ENCODE results near the gene UBE2I.
"Not testable (repeated sequence)": the region's sequence is repeated elsewhere in the genome, so short reads cannot be mapped to it uniquely, and the experiment has no call there.

The UBE2I gene

DNA sequence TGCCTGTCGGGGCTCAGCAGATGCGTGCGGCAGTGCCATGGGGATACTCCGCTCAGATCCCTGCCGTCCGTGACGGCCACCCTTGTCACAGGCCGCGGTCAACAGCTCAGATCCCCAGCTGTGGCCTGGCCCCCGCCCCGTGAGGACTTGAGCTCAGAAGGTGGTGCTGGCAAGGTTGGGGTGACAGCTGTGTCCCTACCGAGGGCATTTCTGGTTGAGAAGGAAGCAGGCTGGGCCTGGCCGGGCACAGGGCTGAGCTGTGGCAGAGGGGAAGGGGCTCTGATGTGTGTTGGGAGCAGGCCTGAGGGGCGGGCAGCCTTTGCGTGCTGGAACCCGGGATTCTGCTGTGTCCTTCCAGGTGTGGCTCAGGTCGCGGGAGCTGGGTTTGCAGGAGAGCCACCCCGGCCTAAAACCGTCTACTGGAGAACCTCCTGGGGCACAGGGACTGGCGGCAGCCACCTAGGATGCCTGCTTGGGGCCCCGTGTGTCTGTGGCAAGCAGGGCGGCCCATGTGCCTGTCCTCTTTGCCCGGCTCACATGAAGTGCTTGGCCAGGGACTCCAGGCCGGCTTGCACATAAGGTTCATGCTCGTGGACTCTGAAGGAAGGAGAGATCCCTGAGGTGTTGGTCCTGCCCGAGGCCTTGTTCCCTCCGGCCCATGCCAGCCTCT lies 5.1 kb downstream of the UBE2I start:
- DNase-seq (ENCODE audit: low read depth) = no peak

DNA sequence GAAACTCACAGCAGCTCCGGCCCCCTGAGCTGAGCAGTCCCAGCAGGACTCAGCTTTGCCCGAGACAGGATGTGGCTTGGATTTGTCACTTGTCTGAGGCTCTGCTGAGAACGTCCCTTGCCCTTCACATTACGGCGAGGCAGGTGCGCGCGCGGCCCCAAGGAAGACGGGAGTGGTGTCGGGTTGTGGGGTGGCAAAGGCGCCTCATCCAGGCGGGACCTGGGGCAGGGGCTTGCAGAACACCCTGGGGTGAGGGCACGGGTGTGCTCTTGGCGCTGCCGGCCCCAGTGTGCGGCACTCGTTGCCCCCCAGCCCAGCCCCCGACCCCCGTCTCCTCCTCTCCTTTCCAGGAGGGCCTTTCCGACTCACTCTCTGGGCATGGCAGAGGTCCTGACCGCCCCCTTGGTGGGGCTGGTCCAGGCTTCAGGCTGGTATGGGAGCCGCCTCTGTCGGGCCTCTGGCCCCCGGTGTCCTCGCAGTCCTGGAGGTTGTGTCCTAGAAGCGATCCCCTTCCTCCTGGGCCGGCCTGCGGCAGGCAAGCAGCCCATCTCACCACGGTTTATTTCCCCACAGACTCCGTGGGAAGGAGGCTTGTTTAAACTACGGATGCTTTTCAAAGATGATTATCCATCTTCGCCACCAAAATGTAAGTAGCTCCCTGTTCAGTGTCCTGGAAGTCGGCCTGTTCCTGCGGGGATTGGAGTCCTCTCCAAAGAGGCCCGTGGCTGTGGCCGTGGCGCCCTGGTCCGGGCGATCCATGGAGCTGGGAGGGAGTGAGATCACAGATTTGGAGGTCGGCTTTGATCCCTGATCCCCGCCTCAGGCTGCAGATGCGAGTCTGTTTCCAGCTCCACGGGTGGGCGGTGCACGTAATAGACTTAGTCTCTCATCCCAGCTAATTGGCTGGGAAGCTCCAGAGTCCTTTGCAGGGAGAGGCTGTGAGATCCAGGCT lies 5.9 kb downstream of the UBE2I start:
- no peak for DNase-seq (ENCODE audit: low read depth)

DNA sequence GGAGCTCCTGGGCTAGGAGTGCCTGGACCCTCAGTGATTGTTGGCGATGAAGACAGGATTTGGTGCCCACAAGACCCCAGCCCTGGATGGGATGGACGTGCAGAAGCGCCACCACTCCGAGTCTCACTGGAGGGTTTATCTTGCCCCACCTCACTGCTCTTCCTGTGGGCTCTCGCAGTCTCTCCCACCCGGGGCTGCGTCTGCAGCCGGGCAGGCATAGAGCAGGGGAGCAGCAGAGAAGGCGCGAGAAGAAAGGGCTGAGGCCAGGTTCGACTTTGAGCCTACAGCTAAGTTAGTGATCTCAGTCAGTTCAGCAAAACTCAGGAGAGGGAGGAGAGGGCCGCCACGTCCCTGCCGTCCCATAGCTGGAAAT lies 6.6 kb downstream of the UBE2I start:
- no peak for DNase-seq (ENCODE audit: low read depth)

DNA sequence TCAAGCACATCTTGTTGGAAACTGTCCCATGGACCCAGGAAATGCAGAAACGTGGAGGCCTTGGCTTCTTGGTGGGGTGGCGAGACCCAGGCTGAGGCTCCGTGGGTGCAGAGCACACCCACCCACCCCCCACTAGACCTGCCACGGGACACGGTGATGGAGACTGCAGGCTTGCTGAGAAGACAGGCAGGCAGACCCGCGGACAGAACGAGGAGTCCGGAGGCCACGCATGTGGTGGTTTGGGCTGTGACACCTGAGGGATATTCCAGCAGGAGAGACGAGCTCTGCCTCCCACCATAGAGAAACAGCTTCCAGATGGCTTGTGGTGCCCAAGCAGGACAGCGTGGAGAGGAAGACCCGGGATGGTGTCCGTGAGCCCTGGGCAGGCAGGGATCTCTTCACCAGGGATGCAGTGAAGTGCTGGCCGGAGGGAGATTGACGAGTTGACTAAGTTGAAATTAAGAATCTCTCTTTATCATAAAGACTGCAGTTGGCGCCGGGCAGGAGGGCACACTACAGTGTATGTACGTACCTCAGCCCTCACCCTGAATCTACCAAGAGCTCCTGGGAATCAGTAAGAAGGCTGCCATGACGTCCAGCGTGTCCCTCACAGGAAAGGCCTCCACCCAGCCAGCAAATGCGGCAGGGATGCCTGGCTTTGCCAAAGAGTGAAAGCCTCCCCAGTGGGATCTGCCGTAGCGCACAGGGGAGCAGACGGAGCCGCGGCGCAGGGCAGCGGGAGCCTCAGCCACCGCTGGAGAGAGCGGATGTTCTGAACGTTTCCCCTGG lies 8.2 kb downstream of the UBE2I start:
- DNase-seq (ENCODE audit: low read depth) = no peak

DNA sequence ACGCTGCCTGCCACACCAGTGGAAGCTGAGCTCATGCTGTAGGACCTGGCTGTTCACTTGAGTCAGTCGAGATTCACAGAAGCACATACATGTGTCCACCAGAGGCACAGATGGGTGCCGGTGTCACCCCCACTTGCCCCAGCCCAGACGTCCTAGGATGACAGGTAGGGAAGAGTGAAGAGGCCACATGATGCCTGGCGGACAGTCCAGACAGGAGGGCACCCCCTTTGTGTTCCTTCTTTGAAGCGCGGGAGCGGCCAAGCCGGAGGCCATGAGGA lies 8.8 kb downstream of the UBE2I start:
- DNase-seq (ENCODE audit: low read depth) = no peak

DNA sequence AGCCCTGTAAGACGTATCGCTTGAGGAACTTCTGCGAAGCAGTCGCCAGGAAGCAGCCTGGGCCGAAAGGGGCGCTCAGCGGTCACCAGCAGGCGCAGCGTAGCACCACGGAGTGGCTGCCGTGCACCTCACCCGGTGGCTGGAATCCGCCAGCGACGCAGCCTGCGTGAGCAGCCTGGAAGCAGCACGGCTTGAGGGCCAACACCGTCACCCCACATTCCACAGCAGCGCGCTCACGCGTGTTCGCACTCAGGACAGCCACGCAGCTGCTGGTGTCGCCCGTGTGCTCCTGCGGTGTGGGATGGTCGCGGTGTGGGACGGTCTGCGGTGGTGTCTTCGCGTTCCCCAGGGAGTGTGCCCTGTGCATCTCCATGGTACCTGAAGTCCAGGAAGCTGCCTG lies 9.6 kb downstream of the UBE2I start:
- no peak for DNase-seq (ENCODE audit: low read depth)

DNA sequence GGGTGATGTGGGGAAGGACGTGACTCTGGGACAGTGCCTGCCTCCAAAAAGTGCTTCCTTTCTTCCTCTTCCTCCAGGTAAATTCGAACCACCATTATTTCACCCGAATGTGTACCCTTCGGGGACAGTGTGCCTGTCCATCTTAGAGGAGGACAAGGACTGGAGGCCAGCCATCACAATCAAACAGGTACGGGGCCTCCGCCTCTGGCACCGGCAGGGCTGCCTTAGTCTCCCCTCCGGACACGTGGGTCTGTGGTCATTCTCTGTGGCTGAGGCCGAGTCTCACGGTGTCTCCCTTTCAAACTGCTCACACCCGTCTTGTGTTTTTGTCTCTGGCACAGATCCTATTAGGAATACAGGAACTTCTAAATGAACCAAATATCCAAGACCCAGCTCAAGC lies 10.7 kb downstream of the UBE2I start:
- DNase-seq (ENCODE audit: low read depth) = no peak

DNA sequence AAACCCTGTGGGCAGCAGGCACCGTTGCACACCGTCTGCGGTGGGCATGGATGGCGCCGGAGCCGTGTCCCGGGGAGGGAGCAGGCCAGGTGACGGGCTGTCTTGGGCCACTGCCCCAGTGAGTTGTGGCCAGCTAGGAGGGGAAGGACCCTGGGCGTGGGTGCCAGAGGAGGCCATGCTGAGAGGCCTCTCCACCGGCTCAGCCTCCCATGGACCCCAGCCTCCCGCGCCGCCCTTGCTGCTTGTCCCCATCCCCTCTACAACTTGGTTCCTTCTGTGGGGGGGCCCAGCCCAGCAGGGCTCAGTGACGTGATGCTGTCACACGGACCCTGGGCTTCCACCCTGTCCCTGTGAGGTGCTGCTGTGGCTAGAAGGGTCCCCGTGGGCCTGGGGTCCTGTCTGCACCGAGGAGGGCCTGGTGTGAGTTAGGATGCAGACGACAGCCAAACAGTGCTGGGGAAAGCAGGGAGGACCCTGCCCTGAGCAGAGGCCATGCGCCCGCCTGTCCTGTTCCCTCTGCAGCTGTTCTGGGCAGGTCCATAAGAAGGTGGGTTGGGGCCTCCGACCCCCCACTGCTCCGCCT lies 11.3 kb downstream of the UBE2I start:
- DNase-seq (ENCODE audit: low read depth) = no peak

DNA sequence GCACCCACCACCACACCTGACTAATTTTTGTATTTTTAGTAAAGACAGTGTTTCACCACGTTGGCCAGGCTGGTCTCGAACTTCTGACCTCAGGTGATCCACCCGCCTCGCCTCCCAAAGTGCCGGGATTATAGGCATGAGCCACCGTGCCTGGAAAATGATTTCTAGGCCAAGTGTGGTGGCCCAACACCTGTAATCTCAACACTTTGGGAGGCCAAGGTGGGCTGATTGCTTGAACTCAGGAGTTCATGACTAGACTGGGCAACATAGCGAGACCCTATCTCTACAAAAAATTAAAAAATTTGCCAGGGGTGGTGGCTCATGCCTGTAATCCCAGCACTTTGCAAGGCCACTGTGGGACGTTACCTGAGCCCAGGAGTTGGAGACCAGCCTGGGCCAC lies 13.0 kb downstream of the UBE2I start:
- DNase-seq (ENCODE audit: low read depth) = no peak

DNA sequence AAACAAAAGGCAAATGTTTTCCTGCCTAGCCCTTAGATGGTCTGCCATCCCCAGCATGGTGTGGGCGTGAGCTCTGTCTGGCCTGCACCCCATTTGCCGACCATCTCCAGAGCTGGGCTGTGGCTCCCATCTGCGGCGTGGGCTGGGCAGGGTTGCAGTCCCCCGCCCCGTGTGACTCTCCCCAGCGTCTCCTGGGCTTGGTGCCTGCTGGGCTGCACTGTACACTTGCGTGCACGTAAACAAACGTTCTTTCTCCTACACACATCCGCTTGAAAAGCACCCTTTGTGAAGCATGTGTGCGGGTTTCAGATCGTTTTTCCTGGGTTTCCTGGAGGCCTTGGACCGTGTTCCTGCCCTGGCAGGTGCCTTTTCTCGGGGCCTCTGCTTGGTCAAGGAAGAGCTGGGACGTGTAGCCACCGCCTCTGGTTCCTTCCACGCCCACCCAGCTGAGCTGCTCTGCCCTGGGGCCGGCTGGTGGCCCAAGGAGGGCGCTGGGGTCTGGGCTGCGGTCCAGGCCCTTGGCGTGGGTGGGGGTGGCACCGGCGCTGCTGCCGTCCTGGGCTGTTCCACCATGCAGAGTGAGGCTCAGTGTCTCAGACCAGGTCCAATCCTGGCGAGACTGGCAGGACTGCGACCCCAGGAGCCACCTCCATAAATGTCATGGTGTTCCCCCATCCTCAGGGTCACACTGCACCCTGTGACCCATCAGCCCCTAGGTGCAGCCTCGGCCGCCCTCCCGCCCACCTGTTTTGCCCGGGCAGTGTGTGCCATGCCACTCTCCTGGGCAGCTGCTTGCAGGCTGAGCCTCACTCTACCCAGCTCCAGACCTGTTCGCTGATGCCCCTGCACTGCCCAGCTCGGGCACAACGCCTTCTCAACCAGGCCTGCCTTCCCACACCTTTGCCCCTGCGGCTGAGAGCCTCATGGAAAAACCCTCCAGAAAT lies 14.1 kb downstream of the UBE2I start:
- no peak for DNase-seq (ENCODE audit: low read depth)

DNA sequence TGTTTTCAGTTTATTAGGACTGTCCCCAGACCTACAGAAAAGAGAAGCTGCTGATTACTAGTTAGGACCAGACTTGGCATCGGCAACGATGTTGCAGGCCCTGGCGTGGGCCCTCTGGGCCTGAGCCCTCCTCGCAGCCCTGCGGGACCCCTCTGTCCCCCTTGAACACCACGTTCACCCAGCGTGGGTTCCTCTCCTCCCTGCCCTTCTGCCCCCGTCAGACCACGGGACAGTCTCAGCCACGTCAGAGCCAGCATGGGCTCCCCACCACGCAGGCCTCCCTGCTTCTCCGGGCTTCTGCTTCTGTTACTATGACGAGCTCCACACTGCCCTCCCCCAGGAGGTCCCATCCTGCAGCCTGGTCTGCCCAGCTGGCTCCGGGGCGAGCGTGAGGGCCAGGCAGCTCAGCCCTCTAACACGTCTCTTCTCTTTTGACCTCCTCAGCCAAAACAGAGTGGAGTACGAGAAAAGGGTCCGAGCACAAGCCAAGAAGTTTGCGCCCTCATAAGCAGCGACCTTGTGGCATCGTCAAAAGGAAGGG lies 14.9 kb downstream of the UBE2I start:
- DNase-seq (ENCODE audit: low read depth) = no peak

DNA sequence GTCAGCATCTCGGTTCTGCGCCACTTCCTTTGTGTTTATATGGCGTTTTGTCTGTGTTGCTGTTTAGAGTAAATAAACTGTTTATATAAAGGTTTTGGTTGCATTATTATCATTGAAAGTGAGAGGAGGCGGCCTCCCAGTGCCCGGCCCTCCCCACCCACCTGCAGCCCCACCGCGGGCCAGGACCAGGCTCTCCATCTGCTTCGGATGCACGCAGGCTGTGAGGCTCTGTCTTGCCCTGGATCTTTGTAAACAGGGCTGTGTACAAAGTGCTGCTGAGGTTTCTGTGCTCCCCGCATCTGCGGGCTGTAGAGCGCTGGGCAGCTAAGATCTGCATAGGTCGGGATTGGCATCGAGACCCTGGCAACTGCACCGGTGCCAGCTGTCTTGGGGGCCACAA lies 15.8 kb downstream of the UBE2I start:
- DNase-seq (ENCODE audit: low read depth) = no peak

DNA sequence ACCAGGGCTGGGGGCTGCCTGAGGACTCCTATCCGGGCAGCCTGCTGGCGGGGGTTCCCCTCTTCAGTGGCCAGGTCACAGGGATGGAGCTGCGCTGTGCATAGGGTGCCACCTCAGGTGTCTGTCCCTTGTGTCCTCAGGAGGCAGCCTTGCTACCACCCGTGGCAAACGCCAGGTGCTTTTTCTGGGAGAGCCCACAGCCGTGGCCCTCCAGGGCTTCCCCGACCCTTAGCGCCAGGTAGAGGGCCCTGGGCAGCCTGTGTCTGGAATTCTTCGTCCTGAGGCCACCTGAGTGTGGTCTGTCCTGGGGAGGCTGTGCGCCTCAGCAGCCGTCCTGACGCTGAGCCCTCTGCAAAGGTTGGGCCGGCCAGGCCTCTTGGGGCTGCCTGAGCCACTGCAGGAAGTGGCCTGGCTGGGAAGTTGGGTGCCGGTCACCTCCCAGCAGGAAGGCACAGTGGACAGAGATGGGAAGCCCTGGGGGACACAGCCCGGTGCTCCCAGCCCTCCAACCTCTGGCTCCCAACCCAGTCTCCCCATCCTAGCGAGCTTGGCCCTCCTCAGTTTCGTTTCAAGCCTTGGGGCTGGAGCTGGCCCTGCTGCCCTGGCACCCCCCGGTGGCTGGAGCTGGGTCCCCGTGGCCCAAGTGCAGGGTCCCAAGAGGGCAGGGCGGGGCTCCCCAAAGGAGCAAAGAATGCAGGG lies 16.4 kb downstream of the UBE2I start:
- no peak for DNase-seq (ENCODE audit: low read depth)

DNA sequence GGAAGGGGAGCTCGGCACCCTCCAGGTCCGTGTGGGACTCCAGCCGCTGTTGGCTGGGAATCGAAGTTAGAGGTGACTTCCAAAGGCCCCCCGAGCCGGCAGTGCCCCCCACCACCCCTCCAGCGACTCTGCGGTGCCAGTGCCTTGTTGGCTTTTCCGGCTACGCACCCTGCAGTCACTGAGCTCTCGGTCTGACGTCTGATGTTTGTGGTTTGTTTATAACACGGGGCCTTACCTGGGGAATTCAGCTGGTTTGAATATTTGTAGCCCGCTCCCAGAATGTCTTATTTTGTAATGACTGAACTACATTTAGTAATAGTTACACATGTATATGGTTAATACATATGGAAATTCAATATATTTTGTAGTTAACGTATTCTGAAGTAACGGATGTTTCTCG lies 17.0 kb downstream of the UBE2I start:
- no peak for DNase-seq (ENCODE audit: low read depth)

DNA sequence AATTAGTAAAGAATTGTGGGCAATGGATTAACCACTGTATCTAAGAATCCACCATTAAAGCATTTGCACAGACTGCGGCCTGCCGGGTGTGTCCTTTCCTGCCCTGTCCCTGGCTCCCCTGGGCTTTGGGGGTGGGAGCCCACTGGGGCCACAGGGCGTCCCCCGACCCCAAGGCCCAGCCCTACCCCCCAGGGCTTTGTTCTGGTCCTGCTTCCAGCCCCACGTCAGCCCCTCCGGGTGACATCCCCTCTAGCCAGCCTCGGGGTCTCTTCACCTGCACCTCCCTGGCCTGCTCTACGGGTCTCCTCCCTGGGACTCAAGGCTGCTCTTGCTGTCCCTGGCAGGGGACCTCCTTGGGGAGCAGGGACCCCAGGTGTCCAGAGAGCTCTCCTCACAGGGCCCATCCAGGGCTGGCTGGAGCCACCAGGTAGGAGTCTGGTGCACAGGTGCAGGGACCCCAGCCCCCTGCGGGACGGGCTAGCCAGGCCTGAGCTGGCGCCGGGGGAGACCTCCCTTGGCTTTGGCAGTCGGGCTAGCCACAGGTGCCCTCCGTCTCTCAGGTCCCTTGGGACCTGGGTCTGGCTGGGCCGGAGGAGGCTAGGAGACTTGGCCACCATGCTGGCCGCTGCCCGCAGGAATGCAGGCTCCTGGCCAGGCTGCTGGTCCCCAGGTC lies 17.6 kb downstream of the UBE2I start:
- no peak for DNase-seq (ENCODE audit: low read depth)

DNA sequence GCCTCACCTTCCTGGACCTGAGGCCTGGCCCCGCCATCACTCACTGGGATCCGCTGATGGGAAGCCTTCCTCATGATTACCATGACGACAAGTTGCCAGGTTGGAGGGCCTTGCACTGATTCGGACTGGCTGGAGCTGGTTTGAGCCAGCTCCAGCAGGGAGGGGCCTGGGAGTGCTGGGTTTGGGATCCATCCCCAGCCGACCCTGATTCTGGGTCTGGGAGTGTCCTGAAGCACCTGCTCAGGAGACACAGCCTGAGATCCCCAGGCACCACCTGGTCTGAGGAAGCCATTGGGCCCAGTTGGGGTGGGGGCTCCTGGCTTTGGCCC lies 18.1 kb downstream of the UBE2I start:
- DNase-seq (ENCODE audit: low read depth) = no peak

DNA sequence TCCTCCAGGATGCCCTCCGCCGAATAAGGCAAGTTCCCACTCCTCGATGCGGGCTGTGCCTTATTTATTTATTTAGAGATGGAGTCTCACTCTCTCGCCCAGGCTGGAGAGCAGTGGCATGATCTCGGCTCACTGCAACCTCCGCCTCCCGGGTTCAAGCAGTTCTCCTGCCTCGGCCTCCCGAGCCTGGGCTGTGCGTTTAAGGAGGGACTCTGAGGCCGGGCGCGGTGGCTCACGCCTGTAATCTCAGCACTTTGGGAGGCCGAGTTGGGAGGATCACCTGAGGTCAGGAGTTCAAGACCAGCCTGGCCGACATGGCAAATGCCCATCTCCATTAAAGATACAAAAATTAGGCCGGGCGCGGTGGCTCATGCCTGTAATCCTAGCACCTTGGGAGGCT lies 18.7 kb downstream of the UBE2I start:
- DNase-seq (ENCODE audit: low read depth) = not testable (repeated sequence)

DNA sequence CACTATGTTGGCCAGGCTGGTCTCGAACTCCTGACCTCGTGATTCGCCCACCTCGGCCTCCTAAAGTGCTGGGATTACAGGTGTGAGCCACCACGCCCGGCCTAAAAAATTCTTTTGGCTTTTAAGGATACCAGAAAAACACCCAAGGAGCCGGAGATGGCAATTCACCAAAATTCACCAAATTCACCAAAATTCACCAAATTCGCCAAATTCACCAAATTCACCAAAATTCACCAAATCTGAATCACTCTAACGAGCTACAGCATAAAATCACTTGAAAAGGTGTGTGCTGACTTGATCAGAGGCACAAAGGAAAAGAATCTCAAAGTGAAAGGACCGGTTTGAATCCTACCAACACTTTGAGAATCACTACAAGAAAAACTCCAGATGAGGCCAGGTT lies 19.5 kb downstream of the UBE2I start:
- DNase-seq (ENCODE audit: low read depth) = not testable (repeated sequence)

DNA sequence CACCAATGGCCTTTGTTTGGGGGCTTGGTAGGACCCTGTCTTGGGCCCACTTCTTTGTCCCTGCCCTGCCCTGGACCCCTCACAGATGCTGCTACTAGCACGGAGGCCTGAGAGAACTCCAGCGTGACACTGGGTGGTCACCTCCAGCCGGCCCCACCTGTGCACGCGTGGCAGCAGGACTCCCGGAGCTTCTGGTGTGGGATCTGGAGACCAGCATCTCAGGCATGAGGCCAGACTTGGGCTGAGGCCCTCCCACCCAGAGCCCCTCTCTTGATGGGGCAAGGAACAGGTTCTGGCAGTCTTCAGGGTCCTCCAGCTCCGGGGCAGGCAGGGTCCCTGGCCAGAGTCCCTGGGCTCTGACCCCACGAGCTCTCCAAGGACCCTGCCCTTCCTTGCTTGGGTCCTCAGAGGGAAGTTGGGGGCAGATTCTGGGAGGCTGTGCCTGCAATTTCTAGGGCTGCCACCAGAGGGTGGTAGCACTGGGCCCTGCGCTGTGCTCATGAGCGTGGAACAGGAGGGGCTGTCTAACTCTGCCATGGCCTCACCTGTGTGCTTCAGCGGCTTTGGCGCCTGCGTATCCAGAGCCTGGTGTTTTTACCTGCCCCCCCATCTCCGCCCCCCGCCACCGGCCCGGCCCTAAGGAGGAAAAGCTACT lies 21.0 kb downstream of the UBE2I start:
- DNase-seq (ENCODE audit: low read depth) = no peak
